Mammary epithelial cell (primary cell): ENCODE measurements around the gene NGDN.

Source experiments
- EZH2 ChIP-seq: IDR thresholded peaks from 2 replicates; pipeline ENCODE4 v1.6.1; 2012; ENCODE audit warnings: low read length, inconsistent platforms, borderline replicate concordance
- TF ChIP-seq, protein P1 (sequence below), 2 donors: IDR thresholded peaks in 1 of 2; conservative IDR thresholded peaks in 1 of 2; 2 replicates each; pipeline ENCODE4 v1.5.1; 2011 to 2012; ENCODE audit warnings: inconsistent platforms in 2 of 2, low read length in 2 of 2, mild to moderate bottlenecking in 2 of 2, control low read depth in 1 of 2, low read depth in 1 of 2; ENCODE audit not compliant: insufficient read depth in 1 of 2; ENCODE audit errors: extremely low read depth in 1 of 2

- TF ChIP-seq, protein P1, sequence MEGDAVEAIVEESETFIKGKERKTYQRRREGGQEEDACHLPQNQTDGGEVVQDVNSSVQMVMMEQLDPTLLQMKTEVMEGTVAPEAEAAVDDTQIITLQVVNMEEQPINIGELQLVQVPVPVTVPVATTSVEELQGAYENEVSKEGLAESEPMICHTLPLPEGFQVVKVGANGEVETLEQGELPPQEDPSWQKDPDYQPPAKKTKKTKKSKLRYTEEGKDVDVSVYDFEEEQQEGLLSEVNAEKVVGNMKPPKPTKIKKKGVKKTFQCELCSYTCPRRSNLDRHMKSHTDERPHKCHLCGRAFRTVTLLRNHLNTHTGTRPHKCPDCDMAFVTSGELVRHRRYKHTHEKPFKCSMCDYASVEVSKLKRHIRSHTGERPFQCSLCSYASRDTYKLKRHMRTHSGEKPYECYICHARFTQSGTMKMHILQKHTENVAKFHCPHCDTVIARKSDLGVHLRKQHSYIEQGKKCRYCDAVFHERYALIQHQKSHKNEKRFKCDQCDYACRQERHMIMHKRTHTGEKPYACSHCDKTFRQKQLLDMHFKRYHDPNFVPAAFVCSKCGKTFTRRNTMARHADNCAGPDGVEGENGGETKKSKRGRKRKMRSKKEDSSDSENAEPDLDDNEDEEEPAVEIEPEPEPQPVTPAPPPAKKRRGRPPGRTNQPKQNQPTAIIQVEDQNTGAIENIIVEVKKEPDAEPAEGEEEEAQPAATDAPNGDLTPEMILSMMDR (conservative IDR thresholded peaks at IDR 0.05 in 1 of 2, IDR thresholded peaks at IDR 0.05 in 1 of 2; ENCODE audit: extremely low read depth in 1 of 2, insufficient read depth in 1 of 2, low read depth in 1 of 2, low read length in 2 of 2): no peak
- no peak for TF ChIP-seq EZH2
Observed at GRCh38 chr14:23433457-23433856, 36.0 kb upstream of the NGDN start.
